ENCODE data around the gene SHANK3. TPM values are rescaled to one million over a fixed set of nuclear protein-coding genes. Genes with fewer than 3 reads are reported as not detected.

SHANK3 gene
- total and polyA plus RNA-seq, 2 donors (not counting 3 experiments of a cell fraction or from before 2014, with no cell fraction given), result 26.1 to 158 TPM

DNA sequence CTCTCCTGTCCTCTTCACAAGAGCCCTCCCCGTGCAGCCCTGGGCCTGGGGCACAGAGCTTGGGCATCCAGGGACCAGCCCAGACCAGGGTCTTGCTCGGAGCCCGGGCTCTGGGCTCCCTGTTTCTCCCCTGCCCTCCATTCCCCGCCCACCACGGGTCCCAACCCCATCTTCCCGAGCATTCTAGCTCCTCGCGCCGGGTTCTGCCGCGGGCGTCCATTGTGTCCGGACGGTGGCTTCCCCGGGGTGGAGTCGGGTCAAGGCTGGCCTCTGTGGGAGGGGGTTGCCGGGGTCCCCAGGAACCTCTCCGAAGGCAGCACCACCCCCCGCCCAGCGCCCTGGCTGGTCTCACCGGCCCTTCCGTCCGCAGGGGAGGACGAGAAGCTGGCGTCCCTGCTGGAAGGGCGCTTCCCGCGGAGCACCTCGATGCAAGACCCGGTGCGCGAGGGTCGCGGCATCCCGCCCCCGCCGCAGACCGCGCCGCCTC is 47.2 kb downstream of the SHANK3 start:
- BruUV-seq (replicated peaks), result no TSS peak
- Histone ChIP-seq H3K27me3 (ENCODE audit: control insufficient read depth in 2 of 2, insufficient read depth in 2 of 2, low read length in 2 of 2) (no peaks in the 10 kb centered on the region), H3K4me3 (replicated peaks in 1 of 3; ENCODE audit: insufficient read depth in 1 of 3, low read depth in 1 of 3, low read length in 3 of 3) (no peak overlapping the region), H3K4me1 (ENCODE audit: control insufficient read depth, extremely low read depth, insufficient read depth, low read length) (no peaks in the 10 kb centered on the region), H3K27ac (ENCODE audit: insufficient read depth, low read depth, low read length) (no peak overlapping the region), H3K79me2 (ENCODE audit: control insufficient read depth, insufficient read depth, low read length) (peaks cover 38% of the 10 kb centered on the region), H3K9me3 (replicated peaks; ENCODE audit: control insufficient read depth, insufficient read depth, low read length) (no peaks in the 10 kb centered on the region), H3K36me3 (ENCODE audit: control insufficient read depth in 2 of 2, extremely low read depth in 1 of 2, insufficient read depth in 2 of 2, low read length in 2 of 2) (peaks cover 44 to 80% of the 10 kb centered on the region in 2 experiments), H3K9ac (replicated peaks; ENCODE audit: extremely low read depth, insufficient read depth, low read length) (no peak overlapping the region), H2AFZ (ENCODE audit: low read depth, low read length) (no peak overlapping the region), H3K9me1 (replicated peaks; ENCODE audit: control insufficient read depth, extremely low read depth, insufficient read depth, low read length) (no peaks in the 10 kb centered on the region), H4K20me1 (replicated peaks; ENCODE audit: control insufficient read depth, extremely low read depth, insufficient read depth, low read length) (peaks cover 3% of the 10 kb centered on the region), H3K4me2 (ENCODE audit: insufficient read depth, low read length) (no peak overlapping the region)
- intact Hi-C loops (cut with micrococcal nuclease), result no loop called here
- dilution Hi-C loops (cut with MboI; ENCODE audit: extremely low pct_ligation_motif_present, low sequenced_read_pairs), result no loop called here
- TF ChIP-seq POLR2A (IDR thresholded peaks at IDR 0.05; ENCODE audit: low read depth, low read length), result no peak
- TF ChIP-seq POLR2AphosphoS5 (IDR thresholded peaks at IDR 0.05; ENCODE audit: insufficient read depth, low read depth, low read length), result no peak
- TF ChIP-seq GATA2 (IDR thresholded peaks at IDR 0.05; ENCODE audit: insufficient read depth, insufficient read length, low read depth, low read length), result no peak
- no peak for TF ChIP-seq MYC (IDR thresholded peaks at IDR 0.05; ENCODE audit: low read depth, low read length)
- TF ChIP-seq EZH2 (IDR thresholded peaks at IDR 0.05; ENCODE audit: borderline replicate concordance, low read depth, low read length, severe bottlenecking), result no peak
- no peak for FAIRE-seq
- CTCF ChIA-PET, result interaction anchor here (0.6 kb wide), 1 partner anchor 27 kb away, joined by 3 read pairs; no protein-coding TSS in a partner anchor
- no peak for DNase-seq (ENCODE audit: low read depth, low spot score)
- POLR2A ChIA-PET, result no interaction called here

DNA sequence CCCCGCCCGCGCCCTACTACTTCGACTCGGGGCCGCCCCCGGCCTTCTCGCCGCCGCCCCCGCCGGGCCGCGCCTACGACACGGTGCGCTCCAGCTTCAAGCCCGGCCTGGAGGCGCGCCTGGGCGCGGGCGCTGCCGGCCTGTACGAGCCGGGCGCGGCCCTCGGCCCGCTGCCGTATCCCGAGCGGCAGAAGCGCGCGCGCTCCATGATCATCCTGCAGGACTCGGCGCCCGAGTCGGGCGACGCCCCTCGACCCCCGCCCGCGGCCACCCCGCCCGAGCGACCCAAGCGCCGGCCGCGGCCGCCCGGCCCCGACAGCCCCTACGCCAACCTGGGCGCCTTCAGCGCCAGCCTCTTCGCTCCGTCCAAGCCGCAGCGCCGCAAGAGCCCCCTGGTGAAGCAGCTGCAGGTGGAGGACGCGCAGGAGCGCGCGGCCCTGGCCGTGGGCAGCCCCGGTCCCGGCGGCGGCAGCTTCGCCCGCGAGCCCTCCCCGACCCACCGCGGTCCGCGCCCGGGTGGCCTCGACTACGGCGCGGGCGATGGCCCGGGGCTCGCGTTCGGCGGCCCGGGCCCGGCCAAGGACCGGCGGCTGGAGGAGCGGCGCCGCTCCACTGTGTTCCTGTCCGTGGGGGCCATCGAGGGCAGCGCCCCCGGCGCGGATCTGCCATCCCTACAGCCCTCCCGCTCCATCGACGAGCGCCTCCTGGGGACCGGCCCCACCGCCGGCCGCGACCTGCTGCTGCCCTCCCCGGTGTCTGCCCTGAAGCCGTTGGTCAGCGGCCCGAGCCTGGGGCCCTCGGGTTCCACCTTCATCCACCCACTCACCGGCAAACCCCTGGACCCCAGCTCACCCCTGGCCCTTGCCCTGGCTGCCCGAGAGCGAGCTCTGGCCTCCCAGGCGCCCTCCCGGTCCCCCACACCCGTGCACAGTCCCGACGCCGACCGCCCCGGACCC is 48.0 kb downstream of the SHANK3 start:
- H2AFZ ChIP-seq (ENCODE audit: low read depth, low read length), result no peak overlapping the region
- dilution Hi-C loops (cut with MboI; ENCODE audit: extremely low pct_ligation_motif_present, low sequenced_read_pairs) (no loop called here), intact Hi-C loops (cut with micrococcal nuclease) (no loop called here)
- no peak overlapping the region for H3K4me2 ChIP-seq (ENCODE audit: insufficient read depth, low read length)
- BruUV-seq (replicated peaks), result no TSS peak
- CTCF ChIA-PET, result no interaction called here
- H3K36me3 ChIP-seq (ENCODE audit: control insufficient read depth in 2 of 2, extremely low read depth in 1 of 2, insufficient read depth in 2 of 2, low read length in 2 of 2), result peaks cover 44 to 80% of the 10 kb centered on the region in 2 experiments
- no peaks in the 10 kb centered on the region for H3K27me3 ChIP-seq (ENCODE audit: control insufficient read depth in 2 of 2, insufficient read depth in 2 of 2, low read length in 2 of 2)
- H4K20me1 ChIP-seq (replicated peaks; ENCODE audit: control insufficient read depth, extremely low read depth, insufficient read depth, low read length), result peaks cover 3% of the 10 kb centered on the region
- FAIRE-seq, result no peak
- TF ChIP-seq, protein P1, sequence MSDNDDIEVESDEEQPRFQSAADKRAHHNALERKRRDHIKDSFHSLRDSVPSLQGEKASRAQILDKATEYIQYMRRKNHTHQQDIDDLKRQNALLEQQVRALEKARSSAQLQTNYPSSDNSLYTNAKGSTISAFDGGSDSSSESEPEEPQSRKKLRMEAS (IDR thresholded peaks at IDR 0.05; ENCODE audit: insufficient read depth, insufficient read length), result no peak
- TF ChIP-seq POLR2AphosphoS5 (IDR thresholded peaks at IDR 0.05; ENCODE audit: insufficient read depth, low read depth, low read length), result peak; percentile 13
- POLR2A ChIA-PET, result no interaction called here
- peaks cover 46% of the 10 kb centered on the region for H3K79me2 ChIP-seq (ENCODE audit: control insufficient read depth, insufficient read depth, low read length)
- H3K9me3 ChIP-seq (replicated peaks; ENCODE audit: control insufficient read depth, insufficient read depth, low read length), result no peaks in the 10 kb centered on the region
- no peaks in the 10 kb centered on the region for H3K4me1 ChIP-seq (ENCODE audit: control insufficient read depth, extremely low read depth, insufficient read depth, low read length)
- H3K4me3 ChIP-seq (replicated peaks in 1 of 3; ENCODE audit: insufficient read depth in 1 of 3, low read depth in 1 of 3, low read length in 3 of 3), result no peak overlapping the region
- no peak for DNase-seq (ENCODE audit: low read depth, low spot score)
- no peaks in the 10 kb centered on the region for H3K9me1 ChIP-seq (replicated peaks; ENCODE audit: control insufficient read depth, extremely low read depth, insufficient read depth, low read length)
- H3K27ac ChIP-seq (ENCODE audit: insufficient read depth, low read depth, low read length), result no peak overlapping the region
- H3K9ac ChIP-seq (replicated peaks; ENCODE audit: extremely low read depth, insufficient read depth, low read length), result no peak overlapping the region

Data from endothelial cell of umbilical vein (primary cell).